Naive thymus-derived CD4-positive, alpha-beta T cell (primary cell): ENCODE data around the gene FAM184B. TPM values are rescaled to one million over a fixed set of nuclear protein-coding genes. Genes with fewer than 3 reads are reported as not detected.
"Not testable (repeated sequence)": the region's sequence is repeated elsewhere in the genome, so short reads cannot be mapped to it uniquely, and the experiment has no call there.

Experiments used
- ATAC-seq: fragments of 150-1000 bp; cut with Tn5 transposase; 2 replicates; pipeline ENCODE4 v1.10.0; 2021; ENCODE audit warnings: mild to moderate bottlenecking, moderate library complexity
- CTCF ChIA-PET: fragments of 350-600 bp; sonication (Branson Sonifier 250); formaldehyde crosslinking; loops from one replicate; lab custom pipeline; 2021; ENCODE audit warnings: antibody characterized with exemption; lab: Charles Lee
- POLR2A ChIA-PET: fragments of 350-600 bp; sonication (Branson Sonifier 250); formaldehyde crosslinking; loops from one replicate; lab custom pipeline; 2021; ENCODE audit warnings: antibody characterized with exemption, inconsistent platforms; lab: Charles Lee
- DNase-seq, 9 donors: peaks; one replicate each; pipeline versions ENCODE4 v3.0.0 to v3.0.0-alpha.2; 2020 to 2022; ENCODE audit warnings: mixed read lengths in 1 of 9
- H3K27ac ChIP-seq: one replicate; pipeline ENCODE4 v1.7.0; 2013; ENCODE audit warnings: mild to moderate bottlenecking, low read depth, low read length, moderate library complexity
- H3K27me3 ChIP-seq, 2 donors: one replicate each; pipeline ENCODE4 v1.7.0; 2013; ENCODE audit warnings: low read length in 2 of 2, mild to moderate bottlenecking in 2 of 2, moderate library complexity in 2 of 2; ENCODE audit not compliant: control insufficient read depth in 2 of 2, insufficient read depth in 2 of 2
- H3K36me3 ChIP-seq, 3 experiments: 1 replicate in 2 of 3; 2 replicates in 1 of 3; pipeline ENCODE4 v1.7.0; 2013; ENCODE audit warnings: low read length in 3 of 3, mild to moderate bottlenecking in 3 of 3, moderate library complexity in 1 of 3; ENCODE audit not compliant: insufficient read depth in 3 of 3, control insufficient read depth in 2 of 3
- H3K4me1 ChIP-seq, 2 donors: one replicate each; pipeline ENCODE4 v1.7.0; 2013; ENCODE audit warnings: low read length in 2 of 2, mild to moderate bottlenecking in 2 of 2, moderate library complexity in 1 of 2; ENCODE audit not compliant: control insufficient read depth in 2 of 2, insufficient read depth in 2 of 2
- H3K4me3 ChIP-seq: 2 replicates; pipeline ENCODE4 v1.7.0; 2013; ENCODE audit warnings: mild to moderate bottlenecking, low read length
- H3K9me3 ChIP-seq, 3 experiments: 1 replicate in 2 of 3; 2 replicates in 1 of 3; pipeline ENCODE4 v1.7.0; 2013; ENCODE audit warnings: low read length in 3 of 3; ENCODE audit not compliant: control insufficient read depth in 2 of 3
- H3K27ac Mint-ChIP-seq, 9 donors: one replicate each; pipeline ENCODE4 v1.8.0; 2020 to 2022; ENCODE audit warnings: mixed read lengths in 9 of 9, mild to moderate bottlenecking in 8 of 9, moderate library complexity in 5 of 9, inconsistent platforms in 2 of 9
- H3K27me3 Mint-ChIP-seq, 5 donors: one replicate each; pipeline ENCODE4 v1.8.0; 2021 to 2022; ENCODE audit warnings: mixed read lengths in 5 of 5, mild to moderate bottlenecking in 1 of 5
- H3K36me3 Mint-ChIP-seq, 5 donors: one replicate each; pipeline ENCODE4 v1.8.0; 2020 to 2022; ENCODE audit warnings: mixed read lengths in 5 of 5, mild to moderate bottlenecking in 3 of 5, inconsistent platforms in 1 of 5
- H3K4me1 Mint-ChIP-seq, 7 donors: one replicate each; pipeline ENCODE4 v1.8.0; 2020 to 2022; ENCODE audit warnings: mixed read lengths in 7 of 7, mild to moderate bottlenecking in 3 of 7, inconsistent platforms in 1 of 7
- H3K4me3 Mint-ChIP-seq, 10 donors: one replicate each; pipeline ENCODE4 v1.8.0; 2020 to 2022; ENCODE audit warnings: mild to moderate bottlenecking in 10 of 10, mixed read lengths in 10 of 10, moderate library complexity in 6 of 10, inconsistent platforms in 2 of 10
- H3K9me3 Mint-ChIP-seq, 11 donors: one replicate each; pipeline ENCODE4 v1.8.0; 2020 to 2022; ENCODE audit warnings: mixed read lengths in 11 of 11, mild to moderate bottlenecking in 4 of 11, inconsistent platforms in 1 of 11, moderate library complexity in 1 of 11
- intact Hi-C, 2 donors: fragments of 100-400 bp; cut with micrococcal nuclease; formaldehyde crosslinking; loops; one replicate each; pipeline ENCODE4 v1.15.1; 2023
- polyA plus RNA-seq, 2 donors: library from polyadenylated mRNA; unstranded; fragments of 300-500 nt; fragmentation: Illumina TruSeq; gene quantifications; one replicate each; pipeline ENCODE4 v1.2.3, GENCODE V29; 2021
- total RNA-seq, 6 experiments: library from RNA in 5 of 6; stranded (reverse) in 5 of 6; gene quantifications; 1 replicate in 5 of 6; 2 replicates in 1 of 6; pipeline ENCODE4 v1.2.3 and lab custom pipeline; 2021 to 2026

FAM184B gene
- total and polyA plus RNA-seq, 7 experiments from 2014 or later = 0.08 TPM; not detected in 6

DNA sequence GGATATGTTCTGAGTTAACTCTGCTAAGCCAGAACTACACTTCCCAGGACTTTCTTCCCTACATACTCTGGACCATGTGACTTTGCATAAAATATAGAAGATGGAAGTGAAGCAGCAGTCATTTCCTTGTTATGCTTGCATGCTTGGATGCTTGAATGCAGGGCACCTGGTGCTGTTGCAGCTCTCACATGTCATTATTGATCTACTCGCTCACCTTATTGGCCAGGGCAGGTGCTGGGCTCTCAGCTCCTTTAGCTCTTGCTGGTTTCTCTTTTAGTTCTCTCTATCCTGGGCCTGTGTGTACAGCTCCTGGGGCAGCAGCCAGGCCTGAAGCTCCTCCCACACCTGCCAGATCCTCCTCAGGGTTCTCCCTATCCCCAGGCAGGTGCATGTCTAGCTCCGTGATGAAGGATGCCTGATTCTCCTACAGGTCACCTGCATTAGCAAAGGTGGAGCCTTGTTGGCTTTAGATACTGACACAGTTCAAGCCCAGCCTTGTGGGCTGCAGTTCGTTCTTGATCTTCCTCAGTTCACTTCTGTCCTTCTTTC lies 113.7 kb downstream of the FAM184B start:
- ChIA-PET CTCF (no interaction called here), POLR2A (no interaction called here)
- Mint-ChIP-seq H3K9me3 (peaks cover 0 to 30% (median 10%) of the 10 kb centered on the region in 11 donors), H3K27ac (no peak overlapping the region), H3K27me3 (peaks cover 3 to 38% (median 24%) of the 10 kb centered on the region in 5 donors), H3K4me3 (no peak overlapping the region), H3K36me3 (peaks cover 0 to 11% (median 4%) of the 10 kb centered on the region in 5 donors), H3K4me1 (peaks cover 0 to 5% (median 0%) of the 10 kb centered on the region in 7 donors)
- intact Hi-C loops = no loop called here
- no peak for DNase-seq
- Histone ChIP-seq H3K36me3 (no peaks in the 10 kb centered on the region), H3K9me3 (no peaks in the 10 kb centered on the region), H3K27me3 (no peaks in the 10 kb centered on the region), H3K4me1 (no peaks in the 10 kb centered on the region), H3K4me3 (no peak overlapping the region), H3K27ac (no peak overlapping the region)
- ATAC-seq = no peak

DNA sequence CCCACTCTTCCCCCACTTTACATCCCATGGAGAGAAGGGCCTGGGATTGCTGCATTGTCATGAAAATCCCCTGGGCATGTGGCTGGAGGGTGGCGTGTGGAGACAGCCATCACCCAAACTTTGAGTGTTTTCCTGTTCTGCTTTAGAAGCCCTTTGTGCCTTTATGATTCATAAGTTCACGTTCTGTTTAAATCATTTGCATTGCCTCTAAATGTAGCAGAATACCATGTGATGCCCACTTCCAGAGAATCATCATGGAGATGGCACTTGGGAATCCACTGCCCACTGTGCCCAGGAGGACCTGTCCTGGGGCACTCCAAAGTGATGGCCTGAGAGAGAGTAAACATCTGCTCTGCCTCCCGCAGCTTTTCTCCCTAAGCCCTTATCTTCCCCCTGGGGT lies 114.2 kb downstream of the FAM184B start:
- H3K9me3 ChIP-seq = no peaks in the 10 kb centered on the region
- POLR2A ChIA-PET = no interaction called here
- Mint-ChIP-seq H3K36me3 (peaks cover 0 to 11% (median 4%) of the 10 kb centered on the region in 5 donors), H3K4me1 (peaks cover 0 to 5% (median 0%) of the 10 kb centered on the region in 7 donors), H3K27ac (no peak overlapping the region), H3K27me3 (peaks cover 3 to 37% (median 20%) of the 10 kb centered on the region in 5 donors), H3K9me3 (peaks cover 0 to 25% (median 8%) of the 10 kb centered on the region in 11 donors), H3K4me3 (no peak overlapping the region)
- no peak overlapping the region for H3K4me3 ChIP-seq
- H3K36me3 ChIP-seq = no peaks in the 10 kb centered on the region
- H3K27ac ChIP-seq = no peak overlapping the region
- DNase-seq (no peak), ATAC-seq (no peak)
- H3K4me1 ChIP-seq = no peaks in the 10 kb centered on the region
- CTCF ChIA-PET = no interaction called here
- intact Hi-C loops = no loop called here
- no peaks in the 10 kb centered on the region for H3K27me3 ChIP-seq

DNA sequence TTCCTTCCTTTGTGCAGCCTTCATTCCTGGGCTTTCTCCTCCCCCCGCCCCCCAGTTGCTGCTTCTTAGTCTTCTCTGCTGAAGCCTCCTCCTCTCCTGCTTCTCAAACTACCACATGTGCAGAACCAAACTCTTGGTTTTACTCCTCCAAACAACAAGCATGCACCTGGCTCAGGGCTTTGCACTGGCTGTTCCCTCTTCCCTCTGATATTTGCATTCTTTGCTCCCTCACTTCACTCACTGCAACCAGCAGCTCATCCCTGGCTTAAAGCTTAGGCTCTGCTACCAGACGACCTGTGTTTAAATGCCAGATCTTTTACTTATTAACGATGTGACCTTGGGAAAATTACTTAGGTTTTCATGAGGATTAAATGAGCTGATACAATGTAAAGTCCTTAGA lies 115.6 kb downstream of the FAM184B start:
- Mint-ChIP-seq H3K27ac (peak overlapping the region in 1 of 9 donors; percentile 56), H3K27me3 (peaks cover 3 to 37% (median 20%) of the 10 kb centered on the region in 5 donors), H3K4me3 (no peak overlapping the region), H3K9me3 (peaks cover 0 to 11% (median 0%) of the 10 kb centered on the region in 11 donors), H3K36me3 (peaks cover 0 to 1% (median 0%) of the 10 kb centered on the region in 5 donors), H3K4me1 (peaks cover 0 to 5% (median 0%) of the 10 kb centered on the region in 7 donors)
- DNase-seq (no peak), ATAC-seq (no peak)
- Histone ChIP-seq H3K36me3 (no peaks in the 10 kb centered on the region), H3K4me3 (no peak overlapping the region), H3K27me3 (no peaks in the 10 kb centered on the region), H3K4me1 (no peaks in the 10 kb centered on the region), H3K9me3 (no peaks in the 10 kb centered on the region), H3K27ac (no peak overlapping the region)
- ChIA-PET POLR2A (no interaction called here), CTCF (no interaction called here)
- intact Hi-C loops = no loop called here

DNA sequence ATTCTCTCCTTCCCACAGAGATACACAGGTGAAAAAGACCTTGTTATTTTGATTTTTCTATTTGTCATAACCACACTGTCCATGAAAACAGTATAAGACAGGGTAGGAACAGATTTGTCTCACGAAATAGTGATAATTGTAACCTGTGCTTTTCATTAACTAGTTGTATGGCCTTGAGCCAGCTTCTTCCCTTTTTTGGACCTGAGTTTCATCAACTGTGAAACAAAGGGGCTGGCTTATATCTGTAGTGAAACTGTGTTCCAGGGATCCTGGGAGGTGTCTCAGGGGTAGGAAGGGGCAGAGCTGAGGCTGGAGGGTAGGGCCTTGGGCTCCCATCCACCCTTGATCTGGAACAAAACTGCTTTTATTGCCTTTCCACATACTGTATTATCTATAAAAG lies 116.1 kb downstream of the FAM184B start:
- H3K27ac Mint-ChIP-seq = no peak overlapping the region
- H3K4me1 ChIP-seq = no peaks in the 10 kb centered on the region

DNA sequence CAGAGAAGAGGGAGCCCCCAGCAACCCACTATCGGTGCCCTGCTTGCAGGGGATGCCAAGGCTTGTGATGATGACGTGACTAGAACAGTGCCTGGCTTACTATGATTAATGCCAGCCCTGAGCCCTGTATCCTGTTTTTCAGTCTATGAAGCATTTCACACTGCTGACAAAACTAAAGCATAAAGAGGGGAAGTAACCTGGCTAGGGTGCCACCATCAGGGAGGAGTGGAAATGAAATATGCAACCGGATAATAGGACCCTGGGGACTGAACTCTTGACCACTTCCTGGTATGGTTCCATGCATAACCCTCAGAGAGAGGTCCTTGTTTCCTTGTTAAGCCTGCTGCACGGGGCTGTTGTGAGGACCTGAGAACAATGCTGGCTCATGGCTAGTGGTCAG lies 116.7 kb downstream of the FAM184B start:
- Histone ChIP-seq H3K4me1 (no peaks in the 10 kb centered on the region), H3K4me3 (no peak overlapping the region), H3K27me3 (no peaks in the 10 kb centered on the region), H3K36me3 (no peaks in the 10 kb centered on the region), H3K27ac (no peak overlapping the region), H3K9me3 (no peaks in the 10 kb centered on the region)
- ChIA-PET CTCF (no interaction called here), POLR2A (no interaction called here)
- Mint-ChIP-seq H3K4me3 (no peak overlapping the region), H3K27me3 (peaks cover 3 to 33% (median 12%) of the 10 kb centered on the region in 5 donors), H3K9me3 (peaks cover 0 to 4% (median 0%) of the 10 kb centered on the region in 11 donors), H3K4me1 (peaks cover 0 to 5% (median 0%) of the 10 kb centered on the region in 7 donors), H3K36me3 (no peaks in the 10 kb centered on the region), H3K27ac (no peak overlapping the region)
- intact Hi-C loops = no loop called here
- peak; percentile 56 for ATAC-seq
- DNase-seq = no peak

More for the DNA sequence above, 116.1 kb downstream of the FAM184B start:
- Mint-ChIP-seq H3K9me3 (peaks cover 0 to 10% (median 0%) of the 10 kb centered on the region in 11 donors), H3K27me3 (peaks cover 3 to 39% (median 18%) of the 10 kb centered on the region in 5 donors), H3K4me1 (peaks cover 0 to 5% (median 0%) of the 10 kb centered on the region in 7 donors), H3K4me3 (no peak overlapping the region), H3K36me3 (no peaks in the 10 kb centered on the region)
- POLR2A ChIA-PET = no interaction called here
- ATAC-seq (no peak), DNase-seq (no peak)
- no peak overlapping the region for H3K4me3 ChIP-seq
- H3K9me3 ChIP-seq = no peaks in the 10 kb centered on the region
- H3K27ac ChIP-seq = no peak overlapping the region
- CTCF ChIA-PET = no interaction called here
- H3K36me3 ChIP-seq = no peaks in the 10 kb centered on the region
- intact Hi-C loops = no loop called here
- H3K27me3 ChIP-seq = no peaks in the 10 kb centered on the region

DNA sequence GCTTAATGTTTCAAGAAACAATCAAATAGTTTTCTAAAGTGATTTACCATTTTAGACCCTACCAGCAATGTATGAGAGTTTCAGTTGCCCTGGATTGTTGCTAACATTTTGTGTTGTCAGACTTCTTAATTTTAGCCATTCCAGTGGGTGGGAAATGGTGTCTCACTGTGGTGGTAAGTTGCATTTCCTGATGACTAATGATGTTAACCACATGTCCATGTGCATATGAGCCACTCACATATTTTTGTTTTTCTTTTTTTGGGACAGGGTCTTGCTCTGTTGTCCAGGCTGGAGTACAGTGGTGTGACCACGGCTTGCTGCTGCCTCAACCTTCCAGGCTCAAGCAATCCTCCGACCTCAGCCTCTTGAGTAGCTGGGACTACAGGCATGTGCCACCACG lies 118.7 kb downstream of the FAM184B start:
- ATAC-seq (no peak), DNase-seq (no peak)
- no peak overlapping the region for H3K4me3 ChIP-seq
- POLR2A ChIA-PET = no interaction called here
- H3K27ac Mint-ChIP-seq = no peak overlapping the region
- CTCF ChIA-PET = no interaction called here
- no peaks in the 10 kb centered on the region for H3K9me3 Mint-ChIP-seq
- no peak overlapping the region for H3K4me3 Mint-ChIP-seq
- H3K4me1 ChIP-seq = no peaks in the 10 kb centered on the region
- peaks cover 0 to 5% (median 0%) of the 10 kb centered on the region in 7 donors for H3K4me1 Mint-ChIP-seq
- intact Hi-C loops = no loop called here
- no peaks in the 10 kb centered on the region for H3K27me3 ChIP-seq
- H3K27me3 Mint-ChIP-seq = peaks cover 2 to 21% (median 8%) of the 10 kb centered on the region in 5 donors
- no peaks in the 10 kb centered on the region for H3K36me3 ChIP-seq
- no peaks in the 10 kb centered on the region for H3K36me3 Mint-ChIP-seq
- no peaks in the 10 kb centered on the region for H3K9me3 ChIP-seq
- H3K27ac ChIP-seq = no peak overlapping the region

DNA sequence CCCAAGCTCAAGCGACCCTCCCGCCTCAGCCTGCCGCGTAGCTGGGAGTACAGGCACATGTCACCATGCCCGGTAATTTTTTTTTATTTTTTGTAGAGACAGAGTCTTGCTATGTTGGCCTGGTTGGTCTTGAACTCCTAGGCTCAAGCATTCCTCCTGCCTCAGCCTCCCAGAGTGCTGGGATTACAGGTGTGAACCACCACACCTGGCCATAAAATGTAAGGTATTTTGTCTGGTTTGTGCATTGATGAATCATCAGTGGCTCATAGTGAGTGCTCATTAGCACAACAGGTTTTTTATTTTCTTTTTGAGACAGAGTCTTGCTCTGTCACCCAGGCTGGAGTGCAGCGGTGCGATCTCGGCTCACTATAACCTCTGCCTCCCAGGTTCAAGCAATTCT lies 122.2 kb downstream of the FAM184B start:
- H3K27ac Mint-ChIP-seq, H3K9me3 ChIP-seq, H3K36me3 ChIP-seq, H3K4me3 Mint-ChIP-seq, H3K4me3 ChIP-seq, H3K9me3 Mint-ChIP-seq, H3K27ac ChIP-seq, POLR2A ChIA-PET, CTCF ChIA-PET, H3K4me1 ChIP-seq, H3K4me1 Mint-ChIP-seq, DNase-seq, intact Hi-C loops, ATAC-seq, H3K36me3 Mint-ChIP-seq, H3K27me3 ChIP-seq: not testable (repeated sequence)
- H3K27me3 Mint-ChIP-seq = peaks cover 0 to 12% (median 3%) of the 10 kb centered on the region in 5 donors
